Adrenal gland (tissue), 12 donors: ENCODE measurements around the gene DLGAP1. TPM values are rescaled to one million over a fixed set of nuclear protein-coding genes. Genes with fewer than 3 reads are reported as not detected.

Experiments
- DNase-seq, 7 donors: peaks; one replicate each; pipeline ENCODE4 v3.0.0-alpha.2; 2019 to 2020
- H3K27ac ChIP-seq, 5 donors: fragments of 200-600 bp; sonication (generic) in 4 of 5; 1 replicate in 3 of 5; 2 replicates in 2 of 5; pipeline versions ENCODE4 v1.5.1 to v1.8.0; 2016 to 2020; ENCODE audit warnings: mild to moderate bottlenecking in 1 of 5
- H3K27me3 ChIP-seq: fragments of 200-600 bp; 2 replicates; pipeline ENCODE4 v1.8.0; 2021
- H3K36me3 ChIP-seq, 2 donors: fragments of 200-600 bp; replicated peaks in 1 of 2; 1 replicate in 1 of 2; 2 replicates in 1 of 2; pipeline versions ENCODE4 v1.5.1 to v1.8.0; 2018 to 2022
- H3K4me1 ChIP-seq, 2 donors: fragments of 200-600 bp; replicated peaks in 1 of 2; 1 replicate in 1 of 2; 2 replicates in 1 of 2; pipeline versions ENCODE4 v1.5.1 to v1.8.0; 2018 to 2021
- H3K4me3 ChIP-seq, 4 donors: fragments of 200-600 bp; sonication (generic) in 3 of 4; one replicate each; pipeline ENCODE4 v1.5.1; 2016 to 2018
- H3K9me3 ChIP-seq, 3 donors: fragments of 200-600 bp; sonication (generic) in 1 of 3; replicated peaks in 1 of 3; 1 replicate in 2 of 3; 2 replicates in 1 of 3; pipeline versions ENCODE4 v1.5.1 to v1.8.0; 2016 to 2021
- POLR2A ChIP-seq, 2 donors: fragments of 450-650 bp; IDR thresholded peaks; one replicate each; pipeline ENCODE4 v1.6.1; 2017; ENCODE audit warnings: antibody characterized with exemption in 2 of 2, mild to moderate bottlenecking in 2 of 2, moderate library complexity in 1 of 2
- WGBS, 4 donors: extraction: QIAGEN DNeasy Blood & Tissue Kit in 2 of 4; methylation state at CpG; one replicate each; pipeline versions ENCODE4 v1.1.5 to v1.1.7; 2013 to 2017; 5-methylcytosine and 5-hydroxymethylcytosine counted together
- intact Hi-C, 2 donors: fragments of 100-400 bp; cut with DNase I; formaldehyde crosslinking; loops; one replicate each; pipeline versions ENCODE4 v1.14.1 to v1.15.0; 2022 to 2023
- polyA plus RNA-seq, 3 donors: library from polyadenylated mRNA; stranded (reverse); fragments of 200-250 nt in 2 of 3; fragments of 350-450 nt in 1 of 3; fragmentation: Illumina TruSeq in 1 of 3; extraction: RNeasy Lipid Tissue Mini Kit (QIAGEN cat#74804) in 1 of 3; gene quantifications; one replicate each; pipeline ENCODE4 v1.2.3, GENCODE V29; 2013 to 2014
- total RNA-seq, 9 donors: library from RNA; depleted of rRNA in 4 of 9; stranded (reverse); fragments of >200 nt in 4 of 9; fragments of 120-200 nt in 1 of 9; fragmentation: NEBNext Ultra II Directional in 1 of 9; extraction: Animal tissue kit (Norgen Biotek cat#: 25700) in 1 of 9; gene quantifications; one replicate each; pipeline versions ENCODE4 v1.1.0 to v1.2.4, GENCODE V29; 2013 to 2023
- TF ChIP-seq, protein P1 (sequence below), 6 experiments: fragments of 450-650 bp in 4 of 6; fragments of 200-600 bp in 2 of 6; sonication (generic) in 1 of 6; IDR thresholded peaks; 1 replicate in 5 of 6; 2 replicates in 1 of 6; pipeline versions ENCODE4 v1.5.1 to v1.8.0; 2016 to 2021; ENCODE audit warnings: antibody characterized with exemption in 6 of 6, mild to moderate bottlenecking in 2 of 6, moderate library complexity in 1 of 6
- donor health status: healthy with polysubstance abuse.
- donor health status: Bipolar disorder and iron deficiency.
- donor health status: DM: yes; HTN: yes; CAD: no.
- donor health status: DM: no; HTN: no; CAD: no.
- donor health status: DM: no; HTN: no; CAD: no.
- donor health status: DM: yes; HTN: yes; CAD: no.

The DLGAP1 gene
- total and polyA plus RNA-seq, 12 donors, result 1.7 to 30.9 (median 12.9) TPM

DNA sequence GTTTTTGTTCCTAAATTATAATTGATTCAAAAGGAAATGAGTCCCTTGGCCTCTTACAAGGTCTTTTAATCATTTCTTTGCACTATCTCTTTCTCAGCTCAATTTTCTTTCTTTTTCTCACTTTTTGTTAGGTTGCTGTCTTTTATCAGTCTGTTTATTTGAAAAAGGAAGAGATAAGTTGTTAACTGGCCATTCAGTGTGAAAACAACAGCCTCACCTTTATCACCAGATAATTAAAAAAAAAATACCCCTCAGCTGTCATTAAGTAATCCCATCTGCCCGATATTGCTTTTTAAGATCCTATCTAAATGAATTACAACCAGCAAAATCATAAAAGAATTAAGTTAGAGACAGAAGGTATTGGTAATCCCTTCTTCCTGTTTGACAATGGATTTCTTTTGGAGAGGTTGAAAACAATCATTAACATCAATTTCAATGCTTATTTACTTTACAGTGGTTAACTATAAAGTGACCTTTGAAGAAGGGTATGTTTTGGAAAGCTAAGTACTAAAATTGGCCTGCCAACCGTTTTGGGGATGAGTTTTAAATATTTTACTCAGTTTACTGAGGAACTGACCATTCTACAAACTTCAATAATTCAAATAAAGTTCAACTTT is 900.2 kb downstream of the DLGAP1 start:
- DNase-seq, result no peak
- TF ChIP-seq POLR2A (IDR thresholded peaks at IDR 0.05), result no peak
- TF ChIP-seq, protein P1, sequence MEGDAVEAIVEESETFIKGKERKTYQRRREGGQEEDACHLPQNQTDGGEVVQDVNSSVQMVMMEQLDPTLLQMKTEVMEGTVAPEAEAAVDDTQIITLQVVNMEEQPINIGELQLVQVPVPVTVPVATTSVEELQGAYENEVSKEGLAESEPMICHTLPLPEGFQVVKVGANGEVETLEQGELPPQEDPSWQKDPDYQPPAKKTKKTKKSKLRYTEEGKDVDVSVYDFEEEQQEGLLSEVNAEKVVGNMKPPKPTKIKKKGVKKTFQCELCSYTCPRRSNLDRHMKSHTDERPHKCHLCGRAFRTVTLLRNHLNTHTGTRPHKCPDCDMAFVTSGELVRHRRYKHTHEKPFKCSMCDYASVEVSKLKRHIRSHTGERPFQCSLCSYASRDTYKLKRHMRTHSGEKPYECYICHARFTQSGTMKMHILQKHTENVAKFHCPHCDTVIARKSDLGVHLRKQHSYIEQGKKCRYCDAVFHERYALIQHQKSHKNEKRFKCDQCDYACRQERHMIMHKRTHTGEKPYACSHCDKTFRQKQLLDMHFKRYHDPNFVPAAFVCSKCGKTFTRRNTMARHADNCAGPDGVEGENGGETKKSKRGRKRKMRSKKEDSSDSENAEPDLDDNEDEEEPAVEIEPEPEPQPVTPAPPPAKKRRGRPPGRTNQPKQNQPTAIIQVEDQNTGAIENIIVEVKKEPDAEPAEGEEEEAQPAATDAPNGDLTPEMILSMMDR (IDR thresholded peaks at IDR 0.05), result no peak
- 71 to 76% (median 74%) methylated on average over 2 of the region's 2 CpGs for WGBS, 4 donors
- Histone ChIP-seq H3K4me1 (no peaks in the 10 kb centered on the region), H3K4me3 (no peak overlapping the region), H3K36me3 (no peaks in the 10 kb centered on the region), H3K27ac (no peak overlapping the region), H3K27me3 (no peaks in the 10 kb centered on the region), H3K9me3 (no peaks in the 10 kb centered on the region)
- intact Hi-C loops, result no loop called here

DNA sequence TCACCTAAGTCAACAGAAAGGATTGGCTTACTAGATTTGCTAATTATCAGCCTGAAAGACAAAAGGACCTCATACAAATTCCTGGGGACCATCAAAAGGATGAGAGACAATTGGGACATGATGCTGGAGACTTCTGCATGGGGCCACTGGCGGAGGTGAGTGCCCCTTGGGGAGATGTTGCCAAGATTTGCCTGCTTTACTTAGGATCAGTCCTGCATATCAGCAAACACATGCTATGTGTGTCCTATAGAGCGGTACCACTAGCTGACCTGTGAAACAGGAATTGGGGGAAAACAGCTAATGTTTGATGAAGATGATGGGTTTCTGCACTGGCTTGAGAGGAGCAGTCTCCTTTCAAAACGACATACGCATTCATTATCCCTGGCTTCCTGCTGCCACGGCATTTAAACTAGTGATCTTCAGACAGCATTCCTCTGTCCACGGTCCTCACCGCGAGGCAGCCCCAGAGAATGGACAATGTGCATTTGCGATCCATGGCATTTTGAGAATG is 901.0 kb downstream of the DLGAP1 start:
- DNase-seq, result no peak
- Histone ChIP-seq H3K36me3 (no peaks in the 10 kb centered on the region), H3K9me3 (no peaks in the 10 kb centered on the region), H3K4me3 (no peak overlapping the region), H3K27me3 (no peaks in the 10 kb centered on the region), H3K4me1 (no peaks in the 10 kb centered on the region), H3K27ac (no peak overlapping the region)
- WGBS, 4 donors, result 75 to 82% (median 77%) methylated on average over 9 of the region's 9 CpGs
- intact Hi-C loops, result no loop called here
- no peak for TF ChIP-seq POLR2A (IDR thresholded peaks at IDR 0.05)
- TF ChIP-seq, protein P1 (IDR thresholded peaks at IDR 0.05), result no peak

DNA sequence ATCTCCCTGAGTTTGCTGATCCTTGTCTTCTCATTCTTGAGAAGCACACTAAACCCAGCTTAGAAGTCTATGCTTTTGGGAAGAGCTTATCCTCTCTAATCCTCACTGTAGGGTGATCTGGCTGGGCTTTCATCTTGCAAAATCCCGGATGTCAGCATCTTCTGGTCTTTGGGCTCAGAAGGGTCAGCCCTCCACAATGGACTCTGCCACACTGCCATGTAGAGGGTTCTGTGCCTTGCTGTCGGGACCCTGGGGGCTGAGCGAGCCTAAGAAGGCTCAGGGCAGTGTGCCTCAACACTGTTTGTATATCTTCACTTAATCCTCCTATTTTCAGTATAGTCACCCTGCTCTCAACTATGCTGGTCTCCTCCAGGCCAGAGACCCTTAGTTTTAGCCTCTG is 902.8 kb downstream of the DLGAP1 start:
- no peak overlapping the region for H3K27ac ChIP-seq
- H3K27me3 ChIP-seq, result no peaks in the 10 kb centered on the region
- no peaks in the 10 kb centered on the region for H3K36me3 ChIP-seq
- WGBS, 4 donors, result 90 to 97% (median 93%) methylated on average over 3 of the region's 3 CpGs
- no peak for DNase-seq
- TF ChIP-seq, protein P1 (IDR thresholded peaks at IDR 0.05), result no peak
- no peak for TF ChIP-seq POLR2A (IDR thresholded peaks at IDR 0.05)
- no peaks in the 10 kb centered on the region for H3K4me1 ChIP-seq
- no peak overlapping the region for H3K4me3 ChIP-seq
- intact Hi-C loops, result no loop called here
- no peaks in the 10 kb centered on the region for H3K9me3 ChIP-seq

DNA sequence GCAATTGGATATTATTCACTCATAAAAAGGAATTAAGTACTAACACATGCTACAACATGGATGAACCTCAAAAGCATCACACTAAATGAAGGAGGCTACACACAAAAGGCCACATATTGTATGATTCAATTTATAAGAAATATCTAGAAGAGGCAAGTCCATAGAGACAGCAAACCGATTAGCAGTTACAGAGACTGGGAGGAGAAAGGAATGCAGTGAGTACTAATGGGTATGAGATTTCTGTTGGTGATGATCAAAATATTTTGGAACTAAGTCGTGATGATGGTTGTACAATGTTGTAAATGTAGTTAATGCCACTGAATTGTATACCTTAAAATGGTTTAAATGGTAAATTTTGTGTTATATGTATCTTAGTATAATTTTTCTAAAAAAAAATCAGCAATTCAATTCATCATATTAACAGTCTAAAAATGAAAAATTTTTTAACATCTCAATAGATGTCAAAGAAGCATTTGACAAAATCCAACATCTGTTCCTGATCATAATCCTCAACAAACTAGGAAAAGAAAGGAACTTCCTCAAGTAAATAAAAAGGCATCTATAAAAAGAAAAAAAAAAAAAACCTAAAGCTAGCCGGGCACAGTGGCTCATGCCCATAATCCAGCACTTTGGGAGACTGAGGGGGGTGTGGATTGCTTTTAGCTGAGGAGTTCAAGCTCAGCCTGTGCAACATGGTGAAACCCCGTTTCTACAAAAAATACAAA is 907.1 kb downstream of the DLGAP1 start:
- no peaks in the 10 kb centered on the region for H3K36me3 ChIP-seq
- H3K27ac ChIP-seq, result no peak overlapping the region
- no peaks in the 10 kb centered on the region for H3K27me3 ChIP-seq
- no peak for TF ChIP-seq POLR2A (IDR thresholded peaks at IDR 0.05)
- TF ChIP-seq, protein P1 (IDR thresholded peaks at IDR 0.05), result no peak
- DNase-seq, result no peak
- no peaks in the 10 kb centered on the region for H3K9me3 ChIP-seq
- no peak overlapping the region for H3K4me3 ChIP-seq
- 86 to 93% (median 89%) methylated on average over 4 of the region's 4 CpGs for WGBS, 4 donors
- H3K4me1 ChIP-seq, result no peaks in the 10 kb centered on the region
- intact Hi-C loops, result no loop called here
